Measurements from ENCODE around the gene SACM1L. TPM values are rescaled to one million over a fixed set of nuclear protein-coding genes. Genes with fewer than 3 reads are reported as not detected.

The SACM1L gene
- total and polyA plus RNA-seq, 4 donors = 12.2 to 35.5 (median 20.5) TPM

GRCh38 chr3:45776301-45776595 lies 87.1 kb downstream of the SACM1L start:
- H3K36me3 ChIP-seq (ENCODE audit: control insufficient read depth in 4 of 4, insufficient read depth in 3 of 4, low read depth in 1 of 4, low read length in 3 of 4) = no peaks in the 10 kb centered on the region
- 48% methylated on average over 3 of the region's 3 CpGs for WGBS
- peaks cover 0 to 13% (median 7%) of the 10 kb centered on the region in 4 donors for H3K4me1 ChIP-seq (ENCODE audit: control insufficient read depth in 4 of 4, insufficient read depth in 4 of 4, low read length in 3 of 4)
- no peak overlapping the region for H3K4me3 ChIP-seq (ENCODE audit: low read depth in 1 of 3, low read length in 3 of 3)
- DNase-seq (ENCODE audit: low spot score) = no peak
- no peak overlapping the region for H3K27ac ChIP-seq (ENCODE audit: low read depth in 1 of 2, low read length in 2 of 2)
- no peaks in the 10 kb centered on the region for H3K27me3 ChIP-seq (ENCODE audit: control insufficient read depth in 4 of 4, insufficient read depth in 4 of 4, low read length in 3 of 4)
- TF ChIP-seq YY1 (IDR thresholded peaks at IDR 0.05) = no peak
- no peak for TF ChIP-seq GABPA (IDR thresholded peaks at IDR 0.05 in 1 of 2, conservative IDR thresholded peaks at IDR 0.05 in 1 of 2)
- TF ChIP-seq, protein P1, sequence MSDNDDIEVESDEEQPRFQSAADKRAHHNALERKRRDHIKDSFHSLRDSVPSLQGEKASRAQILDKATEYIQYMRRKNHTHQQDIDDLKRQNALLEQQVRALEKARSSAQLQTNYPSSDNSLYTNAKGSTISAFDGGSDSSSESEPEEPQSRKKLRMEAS (IDR thresholded peaks at IDR 0.05) = no peak
- TF ChIP-seq NR2F2 (IDR thresholded peaks at IDR 0.05) = no peak
- TF ChIP-seq TAF1 (conservative IDR thresholded peaks at IDR 0.05) = no peak
- TF ChIP-seq EGR1 (IDR thresholded peaks at IDR 0.05; ENCODE audit: low read depth in 2 of 2) = no peak
- TF ChIP-seq, protein P2, sequence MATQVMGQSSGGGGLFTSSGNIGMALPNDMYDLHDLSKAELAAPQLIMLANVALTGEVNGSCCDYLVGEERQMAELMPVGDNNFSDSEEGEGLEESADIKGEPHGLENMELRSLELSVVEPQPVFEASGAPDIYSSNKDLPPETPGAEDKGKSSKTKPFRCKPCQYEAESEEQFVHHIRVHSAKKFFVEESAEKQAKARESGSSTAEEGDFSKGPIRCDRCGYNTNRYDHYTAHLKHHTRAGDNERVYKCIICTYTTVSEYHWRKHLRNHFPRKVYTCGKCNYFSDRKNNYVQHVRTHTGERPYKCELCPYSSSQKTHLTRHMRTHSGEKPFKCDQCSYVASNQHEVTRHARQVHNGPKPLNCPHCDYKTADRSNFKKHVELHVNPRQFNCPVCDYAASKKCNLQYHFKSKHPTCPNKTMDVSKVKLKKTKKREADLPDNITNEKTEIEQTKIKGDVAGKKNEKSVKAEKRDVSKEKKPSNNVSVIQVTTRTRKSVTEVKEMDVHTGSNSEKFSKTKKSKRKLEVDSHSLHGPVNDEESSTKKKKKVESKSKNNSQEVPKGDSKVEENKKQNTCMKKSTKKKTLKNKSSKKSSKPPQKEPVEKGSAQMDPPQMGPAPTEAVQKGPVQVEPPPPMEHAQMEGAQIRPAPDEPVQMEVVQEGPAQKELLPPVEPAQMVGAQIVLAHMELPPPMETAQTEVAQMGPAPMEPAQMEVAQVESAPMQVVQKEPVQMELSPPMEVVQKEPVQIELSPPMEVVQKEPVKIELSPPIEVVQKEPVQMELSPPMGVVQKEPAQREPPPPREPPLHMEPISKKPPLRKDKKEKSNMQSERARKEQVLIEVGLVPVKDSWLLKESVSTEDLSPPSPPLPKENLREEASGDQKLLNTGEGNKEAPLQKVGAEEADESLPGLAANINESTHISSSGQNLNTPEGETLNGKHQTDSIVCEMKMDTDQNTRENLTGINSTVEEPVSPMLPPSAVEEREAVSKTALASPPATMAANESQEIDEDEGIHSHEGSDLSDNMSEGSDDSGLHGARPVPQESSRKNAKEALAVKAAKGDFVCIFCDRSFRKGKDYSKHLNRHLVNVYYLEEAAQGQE (IDR thresholded peaks at IDR 0.05) = no peak
- no peak for TF ChIP-seq CTCF (IDR thresholded peaks at IDR 0.05; ENCODE audit: low read depth, low read length, missing input control)
- TF ChIP-seq SP1 (IDR thresholded peaks at IDR 0.05) = no peak
- TF ChIP-seq ATF3 (IDR thresholded peaks at IDR 0.05) = no peak
- no peak for TF ChIP-seq FOXA1 (IDR thresholded peaks at IDR 0.05)
- no peak for TF ChIP-seq HNF4A (conservative IDR thresholded peaks at IDR 0.05)
- no peak for TF ChIP-seq RXRA (IDR thresholded peaks at IDR 0.05)
- no peak for TF ChIP-seq ZBTB33 (IDR thresholded peaks at IDR 0.05)
- no peak for TF ChIP-seq HNF4G (IDR thresholded peaks at IDR 0.05)
- TF ChIP-seq RAD21 (IDR thresholded peaks at IDR 0.05) = no peak
- TF ChIP-seq JUND (IDR thresholded peaks at IDR 0.05) = no peak
- no peak for TF ChIP-seq FOXA2 (IDR thresholded peaks at IDR 0.05)
- no peak overlapping the region for H3K9ac ChIP-seq (ENCODE audit: low read depth in 1 of 2, low read length in 2 of 2)
- no peaks in the 10 kb centered on the region for H3K9me3 ChIP-seq (ENCODE audit: control insufficient read depth in 4 of 4, low read length in 3 of 4)

Data from liver (tissue), 9 donors.